ENCODE measurements around the gene RUFY4.

RUFY4 gene

GRCh38 chr2:218083352-218083676, 14.3 kb downstream of the RUFY4 start:
- H3K79me2 ChIP-seq (ENCODE audit: low read length): no peaks in the 10 kb centered on the region

GRCh38 chr2:218086478-218086877, 17.4 kb downstream of the RUFY4 start:
- H3K79me2 ChIP-seq (ENCODE audit: low read length): no peaks in the 10 kb centered on the region
- H3K4me3 ChIP-seq (ENCODE audit: low read length): no peak overlapping the region
- no peak overlapping the region for H3K27ac ChIP-seq (ENCODE audit: low read length)
- no peaks in the 10 kb centered on the region for H3K27me3 ChIP-seq (ENCODE audit: low read depth, low read length)
- H3K36me3 ChIP-seq (replicated peaks; ENCODE audit: low read depth, low read length): no peaks in the 10 kb centered on the region
- H3K4me1 ChIP-seq (ENCODE audit: low read length): peaks cover 12% of the 10 kb centered on the region
- no peak overlapping the region for H2AFZ ChIP-seq (ENCODE audit: low read depth, low read length)
- TF ChIP-seq EZH2phosphoT487 (IDR thresholded peaks at IDR 0.05; ENCODE audit: low read depth) (no peak), CTCF (IDR thresholded peaks at IDR 0.05; ENCODE audit: low read depth, low read length) (no peak)
- H3K9me3 ChIP-seq (ENCODE audit: insufficient read depth, low read length): no peaks in the 10 kb centered on the region
- H3K4me2 ChIP-seq (ENCODE audit: low read length): no peak overlapping the region
- no peaks in the 10 kb centered on the region for H4K20me1 ChIP-seq (ENCODE audit: insufficient read depth, low read length)
- no peak overlapping the region for H3K9ac ChIP-seq (ENCODE audit: low read length)

More at GRCh38 chr2:218083352-218083676, 14.3 kb downstream of the RUFY4 start:
- no peaks in the 10 kb centered on the region for H4K20me1 ChIP-seq (ENCODE audit: insufficient read depth, low read length)
- H3K4me1 ChIP-seq (ENCODE audit: low read length): peaks cover 30% of the 10 kb centered on the region
- no peak overlapping the region for H3K4me2 ChIP-seq (ENCODE audit: low read length)
- H3K27ac ChIP-seq (ENCODE audit: low read length): no peak overlapping the region
- TF ChIP-seq EZH2phosphoT487 (IDR thresholded peaks at IDR 0.05; ENCODE audit: low read depth): no peak
- no peak for TF ChIP-seq CTCF (IDR thresholded peaks at IDR 0.05; ENCODE audit: low read depth, low read length)
- H3K9ac ChIP-seq (ENCODE audit: low read length): no peak overlapping the region
- no peak overlapping the region for H3K4me3 ChIP-seq (ENCODE audit: low read length)
- no peaks in the 10 kb centered on the region for H3K27me3 ChIP-seq (ENCODE audit: low read depth, low read length)
- no peak overlapping the region for H2AFZ ChIP-seq (ENCODE audit: low read depth, low read length)
- H3K9me3 ChIP-seq (ENCODE audit: insufficient read depth, low read length): no peaks in the 10 kb centered on the region
- H3K36me3 ChIP-seq (replicated peaks; ENCODE audit: low read depth, low read length): no peaks in the 10 kb centered on the region

- Histone ChIP-seq H3K9me3 (ENCODE audit: insufficient read depth, low read length) (no peaks in the 10 kb centered on the region), H4K20me1 (ENCODE audit: insufficient read depth, low read length) (no peaks in the 10 kb centered on the region), H3K79me2 (ENCODE audit: low read length) (no peaks in the 10 kb centered on the region), H3K9ac (ENCODE audit: low read length) (no peak overlapping the region), H3K27me3 (ENCODE audit: low read depth, low read length) (no peaks in the 10 kb centered on the region), H2AFZ (ENCODE audit: low read depth, low read length) (no peak overlapping the region), H3K4me1 (ENCODE audit: low read length) (no peaks in the 10 kb centered on the region), H3K36me3 (replicated peaks; ENCODE audit: low read depth, low read length) (no peaks in the 10 kb centered on the region), H3K4me2 (ENCODE audit: low read length) (no peak overlapping the region), H3K4me3 (ENCODE audit: low read length) (no peak overlapping the region), H3K27ac (ENCODE audit: low read length) (no peak overlapping the region)
- TF ChIP-seq EZH2phosphoT487 (IDR thresholded peaks at IDR 0.05; ENCODE audit: low read depth) (no peak), CTCF (IDR thresholded peaks at IDR 0.05; ENCODE audit: low read depth, low read length) (no peak)
These were observed 20.2 kb downstream of the RUFY4 start for GRCh38 chr2:218089259-218089658.

- H3K27me3 ChIP-seq (ENCODE audit: low read depth, low read length): no peaks in the 10 kb centered on the region
- H2AFZ ChIP-seq (ENCODE audit: low read depth, low read length): no peak overlapping the region
- TF ChIP-seq EZH2phosphoT487 (IDR thresholded peaks at IDR 0.05; ENCODE audit: low read depth) (no peak), CTCF (IDR thresholded peaks at IDR 0.05; ENCODE audit: low read depth, low read length) (no peak)
- no peak overlapping the region for H3K9ac ChIP-seq (ENCODE audit: low read length)
- no peaks in the 10 kb centered on the region for H3K36me3 ChIP-seq (replicated peaks; ENCODE audit: low read depth, low read length)
- H3K4me2 ChIP-seq (ENCODE audit: low read length): no peak overlapping the region
- H3K4me1 ChIP-seq (ENCODE audit: low read length): no peaks in the 10 kb centered on the region
- H3K79me2 ChIP-seq (ENCODE audit: low read length): no peaks in the 10 kb centered on the region
- no peaks in the 10 kb centered on the region for H4K20me1 ChIP-seq (ENCODE audit: insufficient read depth, low read length)
- H3K4me3 ChIP-seq (ENCODE audit: low read length): no peak overlapping the region
- H3K27ac ChIP-seq (ENCODE audit: low read length): no peak overlapping the region
- H3K9me3 ChIP-seq (ENCODE audit: insufficient read depth, low read length): no peaks in the 10 kb centered on the region
These were observed 22.7 kb downstream of the RUFY4 start for GRCh38 chr2:218091746-218092145.

Measured in OCI-LY3 (cell line).